Body of pancreas (tissue), 4 donors: ENCODE measurements around the gene NRF1. TPM values are rescaled to one million over a fixed set of nuclear protein-coding genes. Genes with fewer than 3 reads are reported as not detected.

Experiments
- ATAC-seq: fragments of 150-250 bp; one replicate; pipeline ENCODE4 v1.9.1; 2016
- DNase-seq, 4 donors: peaks; one replicate each; pipeline ENCODE4 v3.0.0-alpha.2; 2019
- H3K27ac ChIP-seq, 4 donors: fragments of 200-600 bp; sonication (generic); 1 replicate in 3 of 4; 2 replicates in 1 of 4; pipeline versions ENCODE4 v1.5.1 to v1.6.1; 2016 to 2019; ENCODE audit warnings: mild to moderate bottlenecking in 1 of 4, mixed read lengths in 1 of 4, moderate library complexity in 1 of 4
- H3K27me3 ChIP-seq, 2 donors: fragments of 200-600 bp; sonication (generic); one replicate each; pipeline ENCODE4 v1.6.0; 2016; ENCODE audit warnings: mild to moderate bottlenecking in 1 of 2
- H3K36me3 ChIP-seq, 2 donors: fragments of 200-600 bp; sonication (generic); replicated peaks in 1 of 2; 2 replicates each; pipeline ENCODE4 v1.5.1; 2016; ENCODE audit warnings: low read depth in 2 of 2; ENCODE audit not compliant: insufficient read depth in 1 of 2
- H3K4me1 ChIP-seq: fragments of 200-600 bp; sonication (generic); one replicate; pipeline ENCODE4 v1.6.0; 2016
- H3K4me3 ChIP-seq, 2 donors: fragments of 200-600 bp; sonication (generic); 1 replicate in 1 of 2; 2 replicates in 1 of 2; pipeline ENCODE4 v1.5.1; 2016 to 2019
- H3K9me3 ChIP-seq, 3 donors: fragments of 200-600 bp; sonication (generic); 1 replicate in 2 of 3; 2 replicates in 1 of 3; pipeline ENCODE4 v1.5.1; 2016
- POLR2A ChIP-seq, 3 donors: fragments of 450-650 bp; IDR thresholded peaks; one replicate each; pipeline ENCODE4 v1.6.1; 2016; ENCODE audit warnings: antibody characterized with exemption in 3 of 3, mild to moderate bottlenecking in 2 of 3
- WGBS, 2 donors: methylation state at CpG; one replicate each; pipeline ENCODE4 v1.1.5; 2017; 5-methylcytosine and 5-hydroxymethylcytosine counted together
- intact Hi-C: fragments of 100-400 bp; cut with DNase I; formaldehyde crosslinking; loops from one replicate; pipeline ENCODE4 v1.15.1; 2023
- microRNA counts, 2 donors: library from miRNA; unstranded; fragments of <30 nt; microRNA quantifications; one replicate each; lab custom pipeline; 2017
- microRNA-seq, 2 donors: library from miRNA; unstranded; fragments of <30 nt; microRNA quantifications; one replicate each; pipeline ENCODE4, GENCODE V29; 2016; ENCODE audit warnings: borderline number of aligned reads in 2 of 2, borderline replicate concordance in 2 of 2
- small RNA-seq: library from RNA; depleted of rRNA; stranded (forward); fragments of <200 nt; gene quantifications from one replicate; pipeline ENCODE3, GENCODE V24; 2016
- total RNA-seq, 2 donors: library from RNA; depleted of rRNA; stranded (reverse); fragments of >200 nt; gene quantifications; one replicate each; pipeline ENCODE4 v1.1.0, GENCODE V29; 2016
- TF ChIP-seq, protein P1 (sequence below), 7 experiments: fragments of 450-650 bp in 4 of 7; fragments of 200-600 bp in 3 of 7; sonication (generic) in 3 of 7; IDR thresholded peaks; one replicate each; pipeline ENCODE4 v1.5.1; 2016 to 2019; ENCODE audit warnings: antibody characterized with exemption in 7 of 7

NRF1 gene
- total RNA-seq, 2 donors from 2014 or later: 10.1 to 11.9 TPM

DNA sequence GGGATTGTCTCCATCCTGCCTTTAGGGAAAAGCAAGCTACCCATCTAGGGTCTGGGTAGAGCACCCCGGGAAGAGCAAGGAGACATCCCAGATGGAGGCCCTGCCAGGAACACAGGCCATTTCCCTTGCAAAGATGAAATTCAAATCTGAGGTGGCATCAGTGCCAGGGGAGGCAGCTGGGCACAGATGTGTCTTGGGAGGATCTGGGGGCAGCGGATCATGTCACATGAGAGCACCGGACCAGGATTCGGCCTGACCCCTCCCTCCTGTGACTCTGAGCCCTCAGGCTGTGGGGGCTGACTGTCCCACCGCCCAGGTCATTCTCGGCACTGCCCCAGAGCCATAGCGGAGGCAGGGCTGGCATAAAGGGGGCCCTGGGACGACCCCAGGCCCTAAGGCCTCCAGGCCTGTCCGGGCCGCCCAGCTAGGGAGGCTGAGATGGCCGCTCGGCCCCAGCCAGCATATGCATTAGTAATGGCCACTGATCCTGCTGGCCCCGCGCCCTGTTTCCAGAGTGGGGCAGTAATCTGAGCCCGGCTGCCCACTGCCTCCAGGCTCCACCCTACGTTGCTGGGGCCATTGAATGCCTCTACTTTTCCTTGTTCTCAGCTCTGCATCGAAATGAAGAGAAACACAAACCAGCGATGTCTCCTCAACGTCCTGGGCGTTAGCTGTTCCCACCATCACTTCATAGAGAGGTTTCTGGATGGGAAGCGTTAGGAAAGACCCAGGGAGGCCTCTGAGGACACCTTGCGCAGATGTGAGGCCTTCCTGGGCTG is 192.8 kb downstream of the NRF1 start:
- WGBS, 2 donors: 88 to 94% methylated on average over 11 to 22 of the region's 22 CpGs
- intact Hi-C loops: no loop called here
- H3K9me3 ChIP-seq: no peaks in the 10 kb centered on the region
- no peak for TF ChIP-seq POLR2A (IDR thresholded peaks at IDR 0.05)
- TF ChIP-seq, protein P1, sequence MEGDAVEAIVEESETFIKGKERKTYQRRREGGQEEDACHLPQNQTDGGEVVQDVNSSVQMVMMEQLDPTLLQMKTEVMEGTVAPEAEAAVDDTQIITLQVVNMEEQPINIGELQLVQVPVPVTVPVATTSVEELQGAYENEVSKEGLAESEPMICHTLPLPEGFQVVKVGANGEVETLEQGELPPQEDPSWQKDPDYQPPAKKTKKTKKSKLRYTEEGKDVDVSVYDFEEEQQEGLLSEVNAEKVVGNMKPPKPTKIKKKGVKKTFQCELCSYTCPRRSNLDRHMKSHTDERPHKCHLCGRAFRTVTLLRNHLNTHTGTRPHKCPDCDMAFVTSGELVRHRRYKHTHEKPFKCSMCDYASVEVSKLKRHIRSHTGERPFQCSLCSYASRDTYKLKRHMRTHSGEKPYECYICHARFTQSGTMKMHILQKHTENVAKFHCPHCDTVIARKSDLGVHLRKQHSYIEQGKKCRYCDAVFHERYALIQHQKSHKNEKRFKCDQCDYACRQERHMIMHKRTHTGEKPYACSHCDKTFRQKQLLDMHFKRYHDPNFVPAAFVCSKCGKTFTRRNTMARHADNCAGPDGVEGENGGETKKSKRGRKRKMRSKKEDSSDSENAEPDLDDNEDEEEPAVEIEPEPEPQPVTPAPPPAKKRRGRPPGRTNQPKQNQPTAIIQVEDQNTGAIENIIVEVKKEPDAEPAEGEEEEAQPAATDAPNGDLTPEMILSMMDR (IDR thresholded peaks at IDR 0.05): no peak
- H3K4me1 ChIP-seq: peaks cover 23% of the 10 kb centered on the region
- no peaks in the 10 kb centered on the region for H3K36me3 ChIP-seq
- ATAC-seq (no peak), DNase-seq (no peak)
- no peak overlapping the region for H3K4me3 ChIP-seq
- H3K27ac ChIP-seq: no peak overlapping the region
- H3K27me3 ChIP-seq: no peaks in the 10 kb centered on the region

DNA sequence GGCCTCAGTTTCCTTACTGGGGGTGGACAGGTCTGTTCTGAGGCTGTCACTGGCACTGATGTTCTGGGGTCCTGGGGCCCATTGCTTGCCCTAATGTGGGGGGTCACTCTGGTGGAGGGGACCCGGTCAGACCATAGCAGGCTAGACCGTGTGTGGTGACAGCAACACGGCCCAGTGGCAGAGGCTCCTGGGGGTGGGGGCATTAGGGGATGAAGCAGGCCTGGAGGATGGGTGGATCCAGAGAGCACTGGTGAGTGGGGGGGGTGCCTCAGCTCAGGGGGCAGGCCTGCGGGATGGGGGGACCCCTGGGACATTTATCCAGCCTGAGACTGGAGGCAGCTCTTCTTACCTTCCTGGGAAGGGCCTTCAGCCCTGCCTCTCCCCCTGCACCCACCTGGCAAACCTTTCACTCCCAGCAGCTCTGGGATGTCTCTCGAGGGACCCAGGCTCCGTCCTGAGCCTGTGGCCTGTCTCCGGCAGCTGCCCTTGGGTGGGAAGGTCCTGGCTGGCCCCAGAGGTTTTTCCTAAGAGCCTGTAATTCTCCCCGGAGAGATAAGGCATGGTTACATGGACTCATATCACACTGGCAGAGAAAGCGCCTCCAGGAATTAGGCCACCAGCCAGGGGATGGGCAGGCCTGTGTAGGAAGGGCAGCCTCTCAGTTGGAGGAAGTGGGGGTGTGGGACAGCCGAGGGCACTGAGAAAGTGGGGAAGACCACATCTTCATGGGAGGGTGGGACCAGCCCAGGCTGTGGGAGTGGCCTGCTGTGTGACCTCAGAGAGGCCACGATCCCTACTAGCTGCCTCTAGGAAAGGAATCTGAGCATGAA is 193.6 kb downstream of the NRF1 start:
- no peak overlapping the region for H3K27ac ChIP-seq
- H3K4me3 ChIP-seq: no peak overlapping the region
- intact Hi-C loops: no loop called here
- no peaks in the 10 kb centered on the region for H3K9me3 ChIP-seq
- peak; percentile 77 for ATAC-seq
- no peak for TF ChIP-seq POLR2A (IDR thresholded peaks at IDR 0.05)
- TF ChIP-seq, protein P1 (IDR thresholded peaks at IDR 0.05): no peak
- no peaks in the 10 kb centered on the region for H3K36me3 ChIP-seq
- WGBS, 2 donors: 64 to 66% methylated on average over 6 to 11 of the region's 11 CpGs
- H3K27me3 ChIP-seq: no peaks in the 10 kb centered on the region
- peak; percentile 35 to 71 (median 51) for DNase-seq
- H3K4me1 ChIP-seq: peaks cover 23% of the 10 kb centered on the region

MicroRNA genes within 50 kb of the gene (microRNA counts, 767-probe panel; counts per million panel counts)
- microRNA hsa-miR-182-5p (lab: Ali Mortazavi, UCI): 736 to 5,875 counts per million in 2 donors
- microRNA hsa-miR-183-5p (lab: Ali Mortazavi, UCI): 736 to 5,351 counts per million in 2 donors
- microRNA hsa-miR-96-5p (lab: Ali Mortazavi, UCI): 0 to 736 counts per million in 2 donors

Small RNA genes lying within 50 kb of the gene (microRNA-seq; reads per million reads assigned to microRNA genes)
- gene MIR182 (3,822 to 5,653 reads per million in 2 donors), gene MIR183 (862 to 1,463 reads per million in 2 donors), gene MIR96 (463 to 547 reads per million in 2 donors)

Small RNA genes lying within 50 kb of the gene (small RNA-seq; reads per million reads assigned to genes)
- gene MIR182 (21,378 reads per million, percentile 100 among the genes with 10 or more reads in this experiment), gene MIR183 (65.7 reads per million, percentile 96 among the genes with 10 or more reads in this experiment), gene MIR96 (2.5 reads per million, percentile 75 among the genes with 10 or more reads in this experiment)

Other genes with a start within 250 kb of the NRF1 start
- gene STRIP2, start 177.3 kb upstream of the NRF1 start, total RNA-seq: under 1 TPM in 1 of 2 donors, not detected in 1; 0.26 TPM
- gene SMKR1, start 109.2 kb upstream of the NRF1 start, total RNA-seq: 1 to 10 TPM in 1 of 2 donors, not detected in 1; 3.4 TPM